CD4-positive, alpha-beta T cell treated with Interleukin-2 at 100 ng/mL for 4 hours (primary cell): ENCODE data around the gene FGF12.

Source experiments
- DNase-seq: peaks from one replicate; pipeline ENCODE4 v3.0.0-alpha.2; 2020; ENCODE audit warnings: low spot score

The FGF12 gene

GRCh38 chr3:192121923-192122322 lies 605.4 kb downstream of the FGF12 start:
- no peak for DNase-seq

GRCh38 chr3:192108820-192109219 lies 618.5 kb downstream of the FGF12 start:
- DNase-seq: no peak

- DNase-seq: no peak
These were observed 620.8 kb downstream of the FGF12 start for GRCh38 chr3:192106543-192106942.

- DNase-seq: no peak
These were observed 634.8 kb downstream of the FGF12 start for GRCh38 chr3:192092388-192093005.

GRCh38 chr3:192091831-192092230 lies 635.5 kb downstream of the FGF12 start:
- no peak for DNase-seq

GRCh38 chr3:192090586-192090985 lies 636.8 kb downstream of the FGF12 start:
- no peak for DNase-seq
